Esophagus squamous epithelium (tissue), 5 donors: ENCODE results near the gene MAP4K1. TPM values are rescaled to one million over a fixed set of nuclear protein-coding genes. Genes with fewer than 3 reads are reported as not detected.

ENCODE experiments used
- DNase-seq: peaks from one replicate; lab custom pipeline; 2025; lab: John Stamatoyannopoulos, UW
- H3K27ac ChIP-seq, 4 donors: fragments of 200-600 bp; sonication (generic); one replicate each; pipeline ENCODE4 v1.5.1; 2016 to 2019; ENCODE audit warnings: mild to moderate bottlenecking in 1 of 4
- H3K27me3 ChIP-seq, 4 donors: fragments of 200-600 bp; sonication (generic); 1 replicate in 3 of 4; 2 replicates in 1 of 4; pipeline versions ENCODE4 v1.5.1 to v1.6.0; 2017 to 2021; ENCODE audit warnings: antibody characterized with exemption in 1 of 4
- H3K36me3 ChIP-seq, 3 donors: fragments of 200-600 bp; sonication (generic); one replicate each; pipeline ENCODE4 v1.5.1; 2016 to 2019
- H3K4me1 ChIP-seq, 3 donors: fragments of 200-600 bp; sonication (generic); one replicate each; pipeline ENCODE4 v1.5.1; 2017 to 2019
- H3K4me3 ChIP-seq, 4 donors: fragments of 200-600 bp; sonication (generic); 1 replicate in 3 of 4; 2 replicates in 1 of 4; pipeline ENCODE4 v1.5.1; 2016 to 2019; ENCODE audit warnings: mild to moderate bottlenecking in 2 of 4, moderate library complexity in 1 of 4
- H3K9me3 ChIP-seq, 3 donors: fragments of 200-600 bp; sonication (generic); one replicate each; pipeline ENCODE4 v1.5.1; 2016 to 2019
- CTCF ChIP-seq, 6 experiments: fragments of 450-650 bp in 4 of 6; fragments of 200-600 bp in 2 of 6; sonication (generic) in 2 of 6; IDR thresholded peaks; one replicate each; pipeline ENCODE4 v1.5.1; 2016 to 2019; ENCODE audit warnings: antibody characterized with exemption in 6 of 6, mild to moderate bottlenecking in 4 of 6, moderate library complexity in 4 of 6
- POLR2A ChIP-seq, 4 donors: fragments of 450-650 bp; IDR thresholded peaks; one replicate each; pipeline ENCODE4 v1.6.1; 2017; ENCODE audit warnings: antibody characterized with exemption in 4 of 4, mild to moderate bottlenecking in 4 of 4, moderate library complexity in 3 of 4
- WGBS, 2 donors: methylation state at CpG; one replicate each; pipeline ENCODE4 v1.1.5; 2018; 5-methylcytosine and 5-hydroxymethylcytosine counted together
- intact Hi-C: fragments of 100-400 bp; cut with DNase I; formaldehyde crosslinking; loops from one replicate; pipeline ENCODE4 v1.15.0; 2022
- total RNA-seq, 4 donors: library from RNA; depleted of rRNA; stranded (reverse); fragments of >200 nt; gene quantifications; one replicate each; pipeline ENCODE4 v1.1.0, GENCODE V29; 2016
- donor health status: DM: yes; HTN: yes; CAD: no.

MAP4K1 gene
- total RNA-seq, 4 donors from 2014 or later = 1.5 to 4.2 (median 2.7) TPM

- Histone ChIP-seq H3K27ac (peak overlapping the region; percentile 97 to 100 (median 98)), H3K9me3 (no peaks in the 10 kb centered on the region), H3K4me3 (peak overlapping the region in 1 of 4 donors; percentile 10), H3K36me3 (peaks cover 0 to 35% (median 4%) of the 10 kb centered on the region in 3 donors), H3K27me3 (no peaks in the 10 kb centered on the region), H3K4me1 (peaks cover 93 to 100% (median 96%) of the 10 kb centered on the region in 3 donors)
- no peak for TF ChIP-seq CTCF (IDR thresholded peaks at IDR 0.05)
- no peak for TF ChIP-seq POLR2A (IDR thresholded peaks at IDR 0.05)
- 42 to 46% methylated on average over 5 of the region's 7 CpGs for WGBS, 2 donors
- DNase-seq = no peak
- intact Hi-C loops = no loop called here
Measured at GRCh38 chr19:38664503-38665211, 46.9 kb upstream of the MAP4K1 start.

- DNase-seq = no peak
- peaks cover 93 to 100% (median 96%) of the 10 kb centered on the region in 3 donors for H3K4me1 ChIP-seq
- peak overlapping the region; percentile 97 to 100 (median 98) for H3K27ac ChIP-seq
- H3K27me3 ChIP-seq = no peaks in the 10 kb centered on the region
- intact Hi-C loops = no loop called here
- H3K36me3 ChIP-seq = peaks cover 0 to 28% (median 4%) of the 10 kb centered on the region in 3 donors
- TF ChIP-seq CTCF (IDR thresholded peaks at IDR 0.05) (no peak), POLR2A (IDR thresholded peaks at IDR 0.05) (no peak)
- H3K9me3 ChIP-seq = no peaks in the 10 kb centered on the region
- peak overlapping the region in 3 of 4 donors; percentile 7 to 14 (median 10) for H3K4me3 ChIP-seq
- WGBS, 2 donors = 43 to 50% methylated on average over 10 to 17 of the region's 19 CpGs
Measured at GRCh38 chr19:38663957-38664502, 46.3 kb upstream of the MAP4K1 start.

GRCh38 chr19:38663156-38663651 is 45.5 kb upstream of the MAP4K1 start:
- H3K27me3 ChIP-seq = no peaks in the 10 kb centered on the region
- TF ChIP-seq POLR2A (IDR thresholded peaks at IDR 0.05) = no peak
- no peak for TF ChIP-seq CTCF (IDR thresholded peaks at IDR 0.05)
- H3K4me3 ChIP-seq = peak overlapping the region in 2 of 4 donors; percentile 2 to 10
- peak overlapping the region; percentile 97 to 100 (median 98) for H3K27ac ChIP-seq
- H3K4me1 ChIP-seq = peaks cover 92 to 100% (median 92%) of the 10 kb centered on the region in 3 donors
- WGBS, 2 donors = 73 to 82% methylated on average over 14 to 16 of the region's 22 CpGs
- no peaks in the 10 kb centered on the region for H3K9me3 ChIP-seq
- peaks cover 0 to 20% (median 4%) of the 10 kb centered on the region in 3 donors for H3K36me3 ChIP-seq
- intact Hi-C loops = no loop called here
- DNase-seq = no peak

- H3K27me3 ChIP-seq = no peaks in the 10 kb centered on the region
- H3K9me3 ChIP-seq = no peaks in the 10 kb centered on the region
- peak overlapping the region; percentile 97 to 100 (median 98) for H3K27ac ChIP-seq
- no peak for DNase-seq
- peaks cover 0 to 15% (median 4%) of the 10 kb centered on the region in 3 donors for H3K36me3 ChIP-seq
- TF ChIP-seq CTCF (IDR thresholded peaks at IDR 0.05) (no peak), POLR2A (IDR thresholded peaks at IDR 0.05) (no peak)
- 42 to 45% methylated on average over 7 of the region's 7 CpGs for WGBS, 2 donors
- intact Hi-C loops = no loop called here
- H3K4me1 ChIP-seq = peaks cover 92 to 100% (median 92%) of the 10 kb centered on the region in 3 donors
- peak overlapping the region in 2 of 4 donors; percentile 4 to 10 for H3K4me3 ChIP-seq
Measured at GRCh38 chr19:38662537-38663155, 44.9 kb upstream of the MAP4K1 start.
